VCaP (cell line): ENCODE measurements around the gene APOC3.

Experiments used
- H3K27ac ChIP-seq: fragments of 450-650 bp; 2 replicates; pipeline ENCODE4 v1.5.1; 2017
- TF ChIP-seq, protein P1 (sequence below): fragments of 450-650 bp; conservative IDR thresholded peaks from 2 replicates; pipeline ENCODE4 v1.5.1; 2017; ENCODE audit warnings: mild to moderate bottlenecking, moderate library complexity

The APOC3 gene

DNA sequence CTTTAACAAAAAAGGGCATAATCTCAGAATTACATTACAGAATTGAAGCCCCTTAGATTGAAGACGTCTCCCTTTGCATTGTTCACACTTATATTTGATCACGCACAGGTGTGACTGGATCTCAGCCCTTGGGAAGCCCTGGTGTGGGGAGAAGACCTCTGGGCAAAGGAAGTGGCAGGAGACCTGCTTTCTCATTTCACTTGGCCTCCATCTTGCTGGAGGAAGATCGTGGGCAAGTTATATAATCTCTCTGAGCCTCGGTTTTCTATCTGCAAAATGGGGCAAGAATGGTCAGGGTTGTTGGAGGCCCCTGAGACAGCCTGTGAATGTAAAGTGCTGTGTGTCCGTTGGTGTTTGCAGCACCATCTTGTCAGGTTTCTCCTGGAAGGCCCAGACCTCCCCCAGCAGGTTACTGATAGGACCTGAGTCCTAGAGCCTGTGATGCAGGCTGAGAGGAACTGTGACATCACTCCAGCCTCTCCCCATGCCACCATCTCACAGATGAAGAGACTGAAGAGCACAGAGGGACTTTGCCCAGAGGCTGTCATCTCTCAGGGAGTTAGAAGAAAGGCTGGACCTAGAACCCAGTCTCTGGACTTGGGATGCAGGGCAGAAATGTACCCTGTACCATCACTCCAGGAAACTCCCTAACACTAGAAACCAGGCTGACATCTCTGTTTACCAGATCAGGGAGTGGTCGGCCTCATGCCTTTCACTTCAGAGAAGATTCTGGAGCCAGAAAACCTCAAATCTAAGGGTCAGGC is 8.8 kb downstream of the APOC3 start:
- H3K27ac ChIP-seq: no peak overlapping the region
- TF ChIP-seq, protein P1, sequence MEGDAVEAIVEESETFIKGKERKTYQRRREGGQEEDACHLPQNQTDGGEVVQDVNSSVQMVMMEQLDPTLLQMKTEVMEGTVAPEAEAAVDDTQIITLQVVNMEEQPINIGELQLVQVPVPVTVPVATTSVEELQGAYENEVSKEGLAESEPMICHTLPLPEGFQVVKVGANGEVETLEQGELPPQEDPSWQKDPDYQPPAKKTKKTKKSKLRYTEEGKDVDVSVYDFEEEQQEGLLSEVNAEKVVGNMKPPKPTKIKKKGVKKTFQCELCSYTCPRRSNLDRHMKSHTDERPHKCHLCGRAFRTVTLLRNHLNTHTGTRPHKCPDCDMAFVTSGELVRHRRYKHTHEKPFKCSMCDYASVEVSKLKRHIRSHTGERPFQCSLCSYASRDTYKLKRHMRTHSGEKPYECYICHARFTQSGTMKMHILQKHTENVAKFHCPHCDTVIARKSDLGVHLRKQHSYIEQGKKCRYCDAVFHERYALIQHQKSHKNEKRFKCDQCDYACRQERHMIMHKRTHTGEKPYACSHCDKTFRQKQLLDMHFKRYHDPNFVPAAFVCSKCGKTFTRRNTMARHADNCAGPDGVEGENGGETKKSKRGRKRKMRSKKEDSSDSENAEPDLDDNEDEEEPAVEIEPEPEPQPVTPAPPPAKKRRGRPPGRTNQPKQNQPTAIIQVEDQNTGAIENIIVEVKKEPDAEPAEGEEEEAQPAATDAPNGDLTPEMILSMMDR: no peak

DNA sequence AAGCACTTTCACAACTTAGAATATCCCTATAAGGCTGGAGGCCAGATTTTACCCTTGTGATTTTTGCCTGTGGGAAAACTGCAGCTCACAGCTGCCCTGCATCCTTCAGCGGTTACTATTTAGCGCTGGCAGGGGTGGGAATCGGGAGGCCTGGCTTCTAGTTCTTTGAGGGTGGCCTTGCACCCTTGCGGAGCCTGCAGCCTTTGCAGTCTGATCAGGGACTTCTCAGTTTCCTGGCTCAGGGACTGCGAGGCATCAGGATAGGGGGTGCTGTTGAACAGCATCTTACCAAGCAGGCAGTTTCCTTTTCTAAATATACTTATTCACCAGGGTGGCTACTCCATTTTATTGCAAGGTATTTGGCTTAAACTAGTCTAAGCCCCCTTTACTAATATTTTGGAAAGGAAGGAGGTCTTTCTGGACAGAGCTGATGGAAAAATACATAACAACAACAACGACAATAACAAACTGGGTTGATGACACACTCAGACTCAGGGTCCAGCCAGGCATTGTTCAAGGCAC is 10.6 kb downstream of the APOC3 start:
- TF ChIP-seq, protein P1: no peak
- H3K27ac ChIP-seq: no peak overlapping the region

DNA sequence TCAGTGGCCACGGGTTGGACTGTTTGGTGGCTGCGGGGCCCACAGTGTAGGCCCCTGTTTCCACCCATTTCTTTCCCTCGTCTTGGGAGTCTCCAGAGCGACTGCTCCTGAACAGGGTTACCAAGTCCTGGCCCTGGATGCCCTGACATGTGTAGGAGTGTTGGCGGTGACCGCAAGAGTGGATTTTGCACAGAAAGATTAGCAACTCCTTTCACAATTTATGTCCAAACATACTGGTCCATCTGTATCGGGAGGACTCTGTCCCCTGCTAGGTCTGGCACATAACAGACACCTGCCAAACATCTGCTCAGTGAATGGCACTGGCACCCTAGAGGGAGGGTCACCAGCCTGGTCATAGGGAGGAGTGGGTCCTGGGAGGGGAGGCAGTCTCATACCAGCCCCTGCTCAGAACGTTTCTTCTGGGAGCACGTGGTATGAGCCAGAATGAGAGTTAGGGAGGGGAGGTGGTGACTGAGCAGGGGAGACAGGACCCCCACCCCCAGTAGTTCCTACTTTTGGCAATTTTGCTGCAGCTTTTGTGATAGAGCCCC is 11.1 kb downstream of the APOC3 start:
- H3K27ac ChIP-seq: no peak overlapping the region

DNA sequence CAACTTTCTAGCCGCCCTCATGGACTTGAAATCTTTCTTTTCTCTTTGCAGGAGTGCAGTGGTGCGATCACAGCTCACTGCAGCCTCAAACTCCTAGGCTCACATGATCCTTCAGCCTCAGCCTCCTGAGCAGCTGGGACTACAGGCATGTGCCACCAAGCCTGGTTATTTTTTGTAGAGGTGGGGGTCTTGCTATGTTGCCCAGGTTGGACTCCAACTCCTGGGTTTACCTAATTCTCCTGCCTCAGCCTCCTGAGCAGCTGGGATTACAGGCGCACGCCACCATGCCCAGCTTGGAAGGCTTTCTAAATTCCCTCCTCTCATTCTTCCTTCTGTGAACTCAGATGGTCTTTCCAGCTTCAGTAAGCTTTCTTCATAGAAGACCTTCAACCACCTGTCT is 12.4 kb downstream of the APOC3 start:
- no peak overlapping the region for H3K27ac ChIP-seq
- TF ChIP-seq, protein P1: no peak

More for the DNA sequence above, 11.1 kb downstream of the APOC3 start:
- TF ChIP-seq, protein P1: no peak

DNA sequence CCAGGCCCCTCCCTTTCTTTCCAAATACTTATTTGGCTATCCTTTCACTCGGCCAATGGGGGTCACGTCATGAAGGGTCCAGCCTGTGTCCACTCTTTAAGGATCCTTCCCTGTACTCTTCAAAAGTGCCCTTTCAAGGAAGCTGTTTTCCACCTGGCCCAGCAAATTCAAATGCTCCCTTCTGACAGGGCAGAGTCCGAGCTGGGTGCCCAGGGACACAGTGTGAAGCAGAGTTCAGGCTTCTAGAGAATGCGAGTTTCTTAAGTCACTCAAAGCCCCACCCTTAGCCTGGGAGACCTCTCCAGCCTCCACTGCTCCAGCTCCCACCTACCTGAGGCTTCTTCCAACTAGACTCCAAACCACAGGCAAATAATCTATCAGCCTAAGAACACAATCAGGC is 13.2 kb downstream of the APOC3 start:
- TF ChIP-seq, protein P1: no peak
- no peak overlapping the region for H3K27ac ChIP-seq

DNA sequence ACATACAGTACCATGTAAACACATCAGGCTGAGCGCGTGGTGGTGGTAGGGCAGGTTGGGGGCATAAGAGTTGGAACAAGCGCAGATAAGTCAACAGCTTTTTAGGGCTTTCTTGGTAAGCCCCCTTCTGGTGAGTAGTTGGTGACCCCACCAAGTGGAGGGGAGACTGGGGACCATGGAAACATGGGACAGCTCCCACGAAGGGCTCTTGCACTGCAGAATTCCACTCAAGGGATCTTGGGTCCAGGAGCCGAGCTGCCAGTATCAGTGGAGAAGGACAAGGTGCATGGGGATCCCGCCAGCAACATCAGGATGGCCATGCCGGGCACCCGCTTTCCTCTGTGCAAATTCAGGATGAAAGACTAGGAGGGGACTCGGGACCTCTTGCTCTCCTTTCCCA is 14.0 kb downstream of the APOC3 start:
- H3K27ac ChIP-seq: no peak overlapping the region
- TF ChIP-seq, protein P1: no peak

DNA sequence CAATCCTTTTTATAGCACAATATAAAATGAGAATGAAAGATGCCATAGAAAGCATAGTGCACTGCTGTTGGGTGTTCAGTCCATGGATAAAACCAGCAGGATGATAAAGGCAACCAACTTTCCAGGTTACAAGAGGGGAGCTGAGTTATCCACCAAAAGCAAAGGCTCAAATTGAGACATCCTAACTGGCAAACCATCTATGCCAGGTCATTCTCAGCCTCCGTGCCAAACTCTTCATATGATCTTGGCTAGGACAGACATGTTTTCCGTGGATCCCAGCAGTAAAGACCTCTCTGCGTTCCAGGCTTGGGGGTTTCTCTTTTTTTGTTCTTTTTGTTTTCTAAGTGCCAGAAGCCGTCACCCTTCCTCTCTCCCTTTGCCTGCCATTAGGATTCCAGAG is 15.0 kb downstream of the APOC3 start:
- TF ChIP-seq, protein P1: no peak

More for the DNA sequence above, 15.0 kb downstream of the APOC3 start:
- H3K27ac ChIP-seq: no peak overlapping the region
